DOHH2 (cell line): Measurements from ENCODE around the gene EPHA3.

ENCODE experiments used
- H3F3A ChIP-seq: fragments of 200-600 bp; sonication (generic), shearing (Covaris generic); 2 replicates; pipeline ENCODE4 v1.6.0; 2016; ENCODE audit warnings: antibody characterized with exemption, mild to moderate bottlenecking; ENCODE audit not compliant: control insufficient read depth, insufficient read depth
- H3K27ac ChIP-seq: fragments of 200-600 bp; sonication (generic); 2 replicates; pipeline ENCODE4 v1.5.1; 2014; ENCODE audit warnings: low read depth, mild to moderate bottlenecking, low read length, moderate library complexity
- H3K27me3 ChIP-seq: fragments of 200-600 bp; sonication (generic); 2 replicates; pipeline ENCODE4 v1.6.1; 2014; ENCODE audit warnings: mild to moderate bottlenecking, low read length, mixed read lengths; ENCODE audit not compliant: control insufficient read depth
- H3K36me3 ChIP-seq: fragments of 200-600 bp; sonication (generic); 2 replicates; pipeline ENCODE4 v1.6.1; 2014; ENCODE audit warnings: mild to moderate bottlenecking, low read length, moderate library complexity, mixed read lengths; ENCODE audit not compliant: control insufficient read depth
- H3K4me1 ChIP-seq: fragments of 200-600 bp; sonication (generic); 2 replicates; pipeline ENCODE4 v1.6.1; 2014; ENCODE audit warnings: mild to moderate bottlenecking, low read length, mixed read lengths; ENCODE audit not compliant: control insufficient read depth
- H3K4me2 ChIP-seq: fragments of 200-600 bp; sonication (generic); 2 replicates; pipeline ENCODE4 v1.6.0; 2014; ENCODE audit warnings: mild to moderate bottlenecking, low read length, moderate library complexity
- H3K4me3 ChIP-seq: fragments of 200-600 bp; sonication (generic); 2 replicates; pipeline ENCODE4 v1.5.1; 2014; ENCODE audit warnings: mild to moderate bottlenecking, low read length, mixed read lengths
- H3K79me2 ChIP-seq: fragments of 200-600 bp; sonication (generic); 2 replicates; pipeline ENCODE4 v1.6.1; 2014; ENCODE audit warnings: mild to moderate bottlenecking, low read length, mixed read lengths; ENCODE audit not compliant: control insufficient read depth
- H3K9me2 ChIP-seq: fragments of 200-600 bp; sonication (generic); replicated peaks from 2 replicates; pipeline ENCODE4 v1.6.1; 2014; ENCODE audit warnings: mild to moderate bottlenecking, low read length, mixed read lengths; ENCODE audit not compliant: control insufficient read depth
- H3K9me3 ChIP-seq: fragments of 200-600 bp; sonication (generic); 2 replicates; pipeline ENCODE4 v1.6.1; 2014; ENCODE audit warnings: antibody characterized with exemption, low read length, mixed read lengths; ENCODE audit not compliant: control insufficient read depth, insufficient read depth
- H4K20me1 ChIP-seq: fragments of 200-600 bp; sonication (generic); 2 replicates; pipeline ENCODE4 v1.6.0; 2014; ENCODE audit warnings: low read depth, mild to moderate bottlenecking, antibody characterized with exemption, low read length, moderate library complexity; ENCODE audit not compliant: control insufficient read depth, insufficient read depth
- CTCF ChIP-seq: fragments of 200-600 bp; sonication (generic); IDR thresholded peaks from one replicate; pipeline ENCODE4 v1.5.1; 2014; ENCODE audit warnings: antibody characterized with exemption, mild to moderate bottlenecking, low read depth, low read length; ENCODE audit not compliant: poor library complexity, severe bottlenecking
- EZH2phosphoT487 ChIP-seq: fragments of 200-600 bp; sonication (generic); IDR thresholded peaks from 2 replicates; pipeline ENCODE4 v1.6.1; 2017; ENCODE audit warnings: borderline replicate concordance, mild to moderate bottlenecking, antibody characterized with exemption, low read length, moderate library complexity, mixed read lengths

The EPHA3 gene

DNA sequence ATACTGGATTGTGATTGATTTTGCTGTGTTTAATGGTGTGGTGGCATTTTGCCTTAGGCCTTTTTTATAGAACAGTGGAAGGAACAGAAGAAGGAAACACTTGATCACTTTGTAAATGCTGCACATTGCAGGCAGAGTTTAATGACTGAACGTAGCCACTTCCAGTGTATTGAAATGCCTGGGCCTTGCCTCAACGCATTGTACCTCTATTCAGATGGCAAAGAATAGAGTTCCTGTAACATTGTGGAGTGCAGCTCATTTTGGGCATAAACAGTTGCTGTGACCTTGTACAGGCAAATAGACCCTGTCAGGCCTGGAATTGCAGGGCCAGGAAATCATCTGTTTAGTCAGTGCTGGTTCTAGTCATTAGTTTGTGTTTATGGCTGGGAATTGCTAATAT lies 225.0 kb downstream of the EPHA3 start:
- H3F3A ChIP-seq = no peaks in the 10 kb centered on the region

DNA sequence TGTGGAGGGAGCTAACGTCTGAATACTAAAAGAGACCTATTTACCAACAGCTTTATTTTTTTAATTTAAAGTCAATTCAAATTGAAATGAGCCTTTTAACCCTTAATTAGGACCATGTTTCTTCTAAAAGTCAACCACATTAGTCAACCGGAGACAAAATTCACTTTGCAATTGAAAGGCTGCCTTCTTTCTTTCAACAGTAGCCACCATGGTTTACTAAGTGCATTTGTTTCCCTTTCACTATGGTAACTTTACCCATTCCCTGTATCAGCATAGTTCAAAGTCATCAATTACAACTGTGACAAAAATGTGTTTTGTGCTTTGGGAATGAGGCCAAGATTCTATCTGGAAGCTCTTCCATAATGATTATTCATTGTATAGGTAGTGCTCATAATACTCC lies 225.4 kb downstream of the EPHA3 start:
- no peak overlapping the region for H3K4me2 ChIP-seq
- no peak for TF ChIP-seq EZH2phosphoT487
- no peak for TF ChIP-seq CTCF
- no peaks in the 10 kb centered on the region for H3F3A ChIP-seq
- no peak overlapping the region for H3K4me3 ChIP-seq
- H3K9me3 ChIP-seq = no peaks in the 10 kb centered on the region
- no peaks in the 10 kb centered on the region for H3K27me3 ChIP-seq
- H3K27ac ChIP-seq = no peak overlapping the region
- no peaks in the 10 kb centered on the region for H3K4me1 ChIP-seq
- no peaks in the 10 kb centered on the region for H3K79me2 ChIP-seq
- no peaks in the 10 kb centered on the region for H4K20me1 ChIP-seq
- no peaks in the 10 kb centered on the region for H3K36me3 ChIP-seq
- H3K9me2 ChIP-seq = no peaks in the 10 kb centered on the region

More for the DNA sequence above, 225.0 kb downstream of the EPHA3 start:
- H3K9me3 ChIP-seq = no peaks in the 10 kb centered on the region
- no peaks in the 10 kb centered on the region for H3K4me1 ChIP-seq
- H3K9me2 ChIP-seq = no peaks in the 10 kb centered on the region
- TF ChIP-seq EZH2phosphoT487 = no peak
- no peak for TF ChIP-seq CTCF
- H3K36me3 ChIP-seq = no peaks in the 10 kb centered on the region
- no peak overlapping the region for H3K27ac ChIP-seq
- H3K79me2 ChIP-seq = no peaks in the 10 kb centered on the region
- H3K27me3 ChIP-seq = no peaks in the 10 kb centered on the region
- H3K4me2 ChIP-seq = no peak overlapping the region
- no peak overlapping the region for H3K4me3 ChIP-seq
- no peaks in the 10 kb centered on the region for H4K20me1 ChIP-seq

GRCh38 chr3:89335693-89336092 lies 228.3 kb downstream of the EPHA3 start:
- H3K36me3 ChIP-seq = no peaks in the 10 kb centered on the region
- H3K27ac ChIP-seq = no peak overlapping the region
- H3K9me3 ChIP-seq = no peaks in the 10 kb centered on the region
- no peak overlapping the region for H3K4me2 ChIP-seq
- no peaks in the 10 kb centered on the region for H3K9me2 ChIP-seq
- H3K4me3 ChIP-seq = no peak overlapping the region
- no peaks in the 10 kb centered on the region for H3K4me1 ChIP-seq
- H3K79me2 ChIP-seq = no peaks in the 10 kb centered on the region
- TF ChIP-seq CTCF (no peak), EZH2phosphoT487 (no peak)
- H3K27me3 ChIP-seq = no peaks in the 10 kb centered on the region
- H3F3A ChIP-seq = no peaks in the 10 kb centered on the region
- no peaks in the 10 kb centered on the region for H4K20me1 ChIP-seq

DNA sequence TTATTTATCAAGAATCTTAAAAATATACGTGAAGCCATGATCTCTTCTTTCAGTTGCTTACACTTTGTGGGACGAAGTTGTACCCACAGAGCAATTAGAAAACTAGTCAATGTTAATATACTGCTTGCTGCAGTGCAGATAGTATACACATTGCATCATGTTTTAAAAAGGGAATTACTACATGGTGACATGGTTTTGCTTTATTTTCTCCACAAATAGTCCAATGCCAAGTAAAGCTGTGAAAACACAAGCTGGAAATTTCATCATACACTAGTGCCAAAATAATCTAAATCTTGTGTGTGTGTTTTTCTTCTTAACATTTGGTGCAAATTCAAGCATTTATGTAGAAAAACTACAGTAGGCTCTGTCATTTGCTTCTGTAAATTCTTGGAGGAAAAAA lies 233.0 kb downstream of the EPHA3 start:
- no peak overlapping the region for H3K27ac ChIP-seq
- H3K27me3 ChIP-seq = no peaks in the 10 kb centered on the region
- no peak overlapping the region for H3K4me3 ChIP-seq
- H3K4me1 ChIP-seq = no peaks in the 10 kb centered on the region
- H4K20me1 ChIP-seq = no peaks in the 10 kb centered on the region
- no peak for TF ChIP-seq CTCF
- TF ChIP-seq EZH2phosphoT487 = no peak
- H3K4me2 ChIP-seq = no peak overlapping the region
- no peaks in the 10 kb centered on the region for H3K79me2 ChIP-seq
- no peaks in the 10 kb centered on the region for H3K9me2 ChIP-seq
- no peaks in the 10 kb centered on the region for H3K36me3 ChIP-seq
- no peaks in the 10 kb centered on the region for H3K9me3 ChIP-seq
- no peaks in the 10 kb centered on the region for H3F3A ChIP-seq
